GM12875 (cell line): ENCODE data around the gene UPK1B.

Experiments
- H3K4me3 ChIP-seq: one replicate; pipeline ENCODE4 v1.5.1; 2011; ENCODE audit warnings: low read depth, low read length, control low read depth
- TF ChIP-seq, protein P1 (sequence below): IDR thresholded peaks from 2 replicates; pipeline ENCODE4 v1.5.1; 2011; ENCODE audit warnings: low read depth, mild to moderate bottlenecking, control low read depth, inconsistent platforms, low read length, moderate library complexity, borderline replicate concordance; ENCODE audit not compliant: insufficient read depth

Gene UPK1B

GRCh38 chr3:119195151-119195476, 21.7 kb downstream of the UPK1B start:
- H3K4me3 ChIP-seq = no peak overlapping the region
- TF ChIP-seq, protein P1, sequence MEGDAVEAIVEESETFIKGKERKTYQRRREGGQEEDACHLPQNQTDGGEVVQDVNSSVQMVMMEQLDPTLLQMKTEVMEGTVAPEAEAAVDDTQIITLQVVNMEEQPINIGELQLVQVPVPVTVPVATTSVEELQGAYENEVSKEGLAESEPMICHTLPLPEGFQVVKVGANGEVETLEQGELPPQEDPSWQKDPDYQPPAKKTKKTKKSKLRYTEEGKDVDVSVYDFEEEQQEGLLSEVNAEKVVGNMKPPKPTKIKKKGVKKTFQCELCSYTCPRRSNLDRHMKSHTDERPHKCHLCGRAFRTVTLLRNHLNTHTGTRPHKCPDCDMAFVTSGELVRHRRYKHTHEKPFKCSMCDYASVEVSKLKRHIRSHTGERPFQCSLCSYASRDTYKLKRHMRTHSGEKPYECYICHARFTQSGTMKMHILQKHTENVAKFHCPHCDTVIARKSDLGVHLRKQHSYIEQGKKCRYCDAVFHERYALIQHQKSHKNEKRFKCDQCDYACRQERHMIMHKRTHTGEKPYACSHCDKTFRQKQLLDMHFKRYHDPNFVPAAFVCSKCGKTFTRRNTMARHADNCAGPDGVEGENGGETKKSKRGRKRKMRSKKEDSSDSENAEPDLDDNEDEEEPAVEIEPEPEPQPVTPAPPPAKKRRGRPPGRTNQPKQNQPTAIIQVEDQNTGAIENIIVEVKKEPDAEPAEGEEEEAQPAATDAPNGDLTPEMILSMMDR = no peak

DNA sequence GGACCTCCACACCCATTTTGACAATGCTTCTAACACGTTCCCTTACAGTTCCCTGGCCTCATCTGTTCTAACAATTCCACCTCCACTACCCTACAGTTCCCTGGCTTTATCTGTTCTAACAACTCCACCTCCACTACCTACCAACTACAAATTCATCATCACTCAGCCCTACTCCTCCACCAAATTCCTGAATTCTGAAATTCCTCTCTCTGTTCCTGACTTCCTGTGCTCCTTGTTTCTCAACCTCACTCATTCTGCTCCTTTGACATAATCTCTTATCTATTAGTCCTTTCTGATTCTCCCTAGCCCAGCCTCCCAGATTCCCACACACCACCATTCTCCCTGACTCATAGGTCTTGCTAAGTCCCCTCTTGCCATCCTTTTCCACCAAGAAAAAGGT, 22.5 kb downstream of the UPK1B start:
- TF ChIP-seq, protein P1 = no peak
- no peak overlapping the region for H3K4me3 ChIP-seq

- TF ChIP-seq, protein P1 = no peak
- H3K4me3 ChIP-seq = no peak overlapping the region
Measured at GRCh38 chr3:119205209-119205608, 31.8 kb downstream of the UPK1B start.

DNA sequence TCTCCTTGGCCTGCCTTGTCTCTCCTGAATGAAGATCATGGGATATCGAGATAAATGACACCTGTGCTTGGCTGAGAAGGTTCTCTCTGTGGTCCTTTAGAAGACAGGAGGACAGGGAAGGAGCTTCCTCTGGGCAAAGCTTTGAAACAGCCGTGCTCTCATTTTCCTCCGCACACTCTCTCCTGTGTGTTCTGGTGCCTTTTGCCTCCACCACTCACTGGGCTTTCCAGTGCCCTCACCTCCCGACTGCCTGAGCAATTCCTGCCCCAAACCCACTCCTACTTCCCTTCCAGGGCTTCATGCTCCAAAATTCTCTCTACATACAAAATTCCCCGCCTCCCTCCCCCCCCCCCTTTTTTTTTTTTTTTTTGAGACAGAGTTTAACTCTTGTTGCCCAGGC, 32.3 kb downstream of the UPK1B start:
- TF ChIP-seq, protein P1 = no peak
- no peak overlapping the region for H3K4me3 ChIP-seq

- TF ChIP-seq, protein P1 = no peak
- no peak overlapping the region for H3K4me3 ChIP-seq
Measured at GRCh38 chr3:119206611-119207511, 33.5 kb downstream of the UPK1B start.

DNA sequence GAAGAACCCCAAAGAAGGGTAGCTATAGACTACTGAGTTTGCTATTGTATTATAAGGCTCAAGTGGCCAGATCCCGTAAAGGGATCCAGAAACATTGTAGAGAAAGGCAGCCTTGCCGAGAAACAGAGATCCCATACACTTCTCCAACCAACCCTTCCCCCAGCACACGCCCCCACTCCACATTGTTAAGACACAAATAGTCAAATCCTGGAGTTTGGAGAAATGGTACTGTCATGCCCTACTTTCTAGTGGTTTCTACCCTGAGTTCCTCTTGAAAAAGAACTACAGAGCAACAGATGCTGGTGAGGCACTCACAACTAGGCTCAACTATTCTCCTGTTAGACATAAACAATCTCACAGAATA, 34.1 kb downstream of the UPK1B start:
- no peak overlapping the region for H3K4me3 ChIP-seq
- TF ChIP-seq, protein P1 = no peak

DNA sequence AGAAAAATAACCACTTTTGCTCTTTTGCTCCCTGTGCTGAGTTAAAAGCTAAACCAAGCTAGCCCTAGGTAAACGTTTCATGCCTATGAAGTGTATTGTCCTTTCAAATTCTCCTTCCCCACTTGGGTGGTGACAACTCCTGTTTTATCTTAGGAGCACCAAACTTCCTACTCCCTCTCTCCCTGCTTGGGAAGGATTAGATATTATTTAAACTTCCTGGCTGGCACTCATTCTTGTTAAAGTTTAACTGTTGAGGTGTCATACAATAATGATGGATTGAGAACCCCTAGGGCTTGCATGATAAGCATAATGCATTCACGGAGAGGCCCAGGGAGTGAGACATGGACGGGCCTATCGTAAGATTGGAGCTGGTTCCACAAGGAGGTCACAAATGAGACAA, 37.8 kb downstream of the UPK1B start:
- H3K4me3 ChIP-seq = no peak overlapping the region
- TF ChIP-seq, protein P1 = no peak
